Activated naive CD4-positive, alpha-beta T cell treated with anti-CD3 and anti-CD28 coated beads, Interleukin-2, amount 50 U/mL, for 24 hours (primary cell): ENCODE measurements around the gene CALB2.

Experiments used
- H3K27ac Mint-ChIP-seq: one replicate; pipeline ENCODE4 v1.8.0; 2021; ENCODE audit warnings: mild to moderate bottlenecking, mixed read lengths
- H3K27me3 Mint-ChIP-seq: one replicate; pipeline ENCODE4 v1.8.0; 2021; ENCODE audit warnings: mixed read lengths
- H3K36me3 Mint-ChIP-seq: one replicate; pipeline ENCODE4 v1.8.0; 2021; ENCODE audit warnings: mixed read lengths
- H3K4me1 Mint-ChIP-seq: one replicate; pipeline ENCODE4 v1.8.0; 2021; ENCODE audit warnings: mixed read lengths
- H3K4me3 Mint-ChIP-seq: one replicate; pipeline ENCODE4 v1.8.0; 2021; ENCODE audit warnings: mild to moderate bottlenecking, mixed read lengths
- H3K9me3 Mint-ChIP-seq: one replicate; pipeline ENCODE4 v1.8.0; 2021; ENCODE audit warnings: mixed read lengths

The CALB2 gene

GRCh38 chr16:71367241-71367976 lies 8.9 kb downstream of the CALB2 start:
- no peak overlapping the region for H3K4me3 Mint-ChIP-seq
- H3K27ac Mint-ChIP-seq = no peak overlapping the region
- no peaks in the 10 kb centered on the region for H3K9me3 Mint-ChIP-seq
- H3K27me3 Mint-ChIP-seq = peaks cover 6% of the 10 kb centered on the region
- no peaks in the 10 kb centered on the region for H3K4me1 Mint-ChIP-seq
- no peaks in the 10 kb centered on the region for H3K36me3 Mint-ChIP-seq

- no peak overlapping the region for H3K4me3 Mint-ChIP-seq
- no peaks in the 10 kb centered on the region for H3K9me3 Mint-ChIP-seq
- peaks cover 8% of the 10 kb centered on the region for H3K27me3 Mint-ChIP-seq
- H3K4me1 Mint-ChIP-seq = no peaks in the 10 kb centered on the region
- no peaks in the 10 kb centered on the region for H3K36me3 Mint-ChIP-seq
- H3K27ac Mint-ChIP-seq = no peak overlapping the region
Measured at GRCh38 chr16:71368958-71369357, 10.4 kb downstream of the CALB2 start.

- Mint-ChIP-seq H3K9me3 (no peaks in the 10 kb centered on the region), H3K4me1 (no peaks in the 10 kb centered on the region), H3K27ac (no peak overlapping the region), H3K27me3 (peaks cover 7% of the 10 kb centered on the region), H3K4me3 (no peak overlapping the region), H3K36me3 (no peaks in the 10 kb centered on the region)
Measured at GRCh38 chr16:71369494-71369893, 11.0 kb downstream of the CALB2 start.

GRCh38 chr16:71371237-71371636 lies 12.7 kb downstream of the CALB2 start:
- H3K36me3 Mint-ChIP-seq = no peaks in the 10 kb centered on the region
- peaks cover 5% of the 10 kb centered on the region for H3K27me3 Mint-ChIP-seq
- no peak overlapping the region for H3K4me3 Mint-ChIP-seq
- no peaks in the 10 kb centered on the region for H3K4me1 Mint-ChIP-seq
- no peak overlapping the region for H3K27ac Mint-ChIP-seq
- H3K9me3 Mint-ChIP-seq = no peaks in the 10 kb centered on the region

GRCh38 chr16:71373073-71373472 lies 14.6 kb downstream of the CALB2 start:
- Mint-ChIP-seq H3K27ac (no peak overlapping the region), H3K4me1 (no peaks in the 10 kb centered on the region), H3K4me3 (no peak overlapping the region), H3K36me3 (no peaks in the 10 kb centered on the region), H3K9me3 (no peaks in the 10 kb centered on the region), H3K27me3 (peaks cover 5% of the 10 kb centered on the region)

- no peak overlapping the region for H3K4me3 Mint-ChIP-seq
- no peak overlapping the region for H3K27ac Mint-ChIP-seq
Measured at GRCh38 chr16:71376465-71377157, 18.1 kb downstream of the CALB2 start.

GRCh38 chr16:71379711-71380110 lies 21.2 kb downstream of the CALB2 start:
- Mint-ChIP-seq H3K27ac (no peak overlapping the region), H3K4me1 (no peaks in the 10 kb centered on the region), H3K27me3 (peaks cover 5% of the 10 kb centered on the region), H3K4me3 (no peak overlapping the region), H3K36me3 (no peaks in the 10 kb centered on the region), H3K9me3 (no peaks in the 10 kb centered on the region)

More at GRCh38 chr16:71376465-71377157, 18.1 kb downstream of the CALB2 start:
- Mint-ChIP-seq H3K9me3 (no peaks in the 10 kb centered on the region), H3K4me1 (no peaks in the 10 kb centered on the region), H3K27me3 (peaks cover 5% of the 10 kb centered on the region), H3K36me3 (no peaks in the 10 kb centered on the region)

GRCh38 chr16:71380831-71381230 lies 22.3 kb downstream of the CALB2 start:
- H3K9me3 Mint-ChIP-seq = no peaks in the 10 kb centered on the region
- no peak overlapping the region for H3K4me3 Mint-ChIP-seq
- no peak overlapping the region for H3K27ac Mint-ChIP-seq
- H3K27me3 Mint-ChIP-seq = peaks cover 10% of the 10 kb centered on the region
- H3K36me3 Mint-ChIP-seq = no peaks in the 10 kb centered on the region
- H3K4me1 Mint-ChIP-seq = no peaks in the 10 kb centered on the region

- no peak overlapping the region for H3K4me3 Mint-ChIP-seq
- no peaks in the 10 kb centered on the region for H3K9me3 Mint-ChIP-seq
- H3K4me1 Mint-ChIP-seq = peaks cover 5% of the 10 kb centered on the region
- peaks cover 22% of the 10 kb centered on the region for H3K27me3 Mint-ChIP-seq
- H3K36me3 Mint-ChIP-seq = no peaks in the 10 kb centered on the region
- no peak overlapping the region for H3K27ac Mint-ChIP-seq
Measured at GRCh38 chr16:71383054-71383773, 24.7 kb downstream of the CALB2 start.

GRCh38 chr16:71384073-71384724 lies 25.7 kb downstream of the CALB2 start:
- H3K27ac Mint-ChIP-seq = no peak overlapping the region
- H3K36me3 Mint-ChIP-seq = no peaks in the 10 kb centered on the region
- peaks cover 5% of the 10 kb centered on the region for H3K4me1 Mint-ChIP-seq
- no peak overlapping the region for H3K4me3 Mint-ChIP-seq
- H3K9me3 Mint-ChIP-seq = no peaks in the 10 kb centered on the region
- H3K27me3 Mint-ChIP-seq = peaks cover 22% of the 10 kb centered on the region

GRCh38 chr16:71387045-71387871 lies 28.7 kb downstream of the CALB2 start:
- Mint-ChIP-seq H3K4me1 (peaks cover 5% of the 10 kb centered on the region), H3K9me3 (no peaks in the 10 kb centered on the region), H3K27me3 (peaks cover 28% of the 10 kb centered on the region), H3K27ac (no peak overlapping the region), H3K36me3 (no peaks in the 10 kb centered on the region), H3K4me3 (no peak overlapping the region)

GRCh38 chr16:71389330-71389729 lies 30.8 kb downstream of the CALB2 start:
- Mint-ChIP-seq H3K4me3 (no peak overlapping the region), H3K27ac (no peak overlapping the region), H3K4me1 (peaks cover 5% of the 10 kb centered on the region), H3K36me3 (no peaks in the 10 kb centered on the region), H3K27me3 (peaks cover 27% of the 10 kb centered on the region), H3K9me3 (no peaks in the 10 kb centered on the region)

GRCh38 chr16:71396594-71396993 lies 38.1 kb downstream of the CALB2 start:
- H3K27ac Mint-ChIP-seq = no peak overlapping the region
- no peak overlapping the region for H3K4me3 Mint-ChIP-seq
- peaks cover 4% of the 10 kb centered on the region for H3K27me3 Mint-ChIP-seq
- H3K4me1 Mint-ChIP-seq = no peaks in the 10 kb centered on the region
- no peaks in the 10 kb centered on the region for H3K36me3 Mint-ChIP-seq
- no peaks in the 10 kb centered on the region for H3K9me3 Mint-ChIP-seq

- H3K9me3 Mint-ChIP-seq = no peaks in the 10 kb centered on the region
- H3K27me3 Mint-ChIP-seq = peaks cover 4% of the 10 kb centered on the region
- H3K36me3 Mint-ChIP-seq = no peaks in the 10 kb centered on the region
- no peak overlapping the region for H3K4me3 Mint-ChIP-seq
- H3K27ac Mint-ChIP-seq = no peak overlapping the region
- no peaks in the 10 kb centered on the region for H3K4me1 Mint-ChIP-seq
Measured at GRCh38 chr16:71399801-71400563, 41.5 kb downstream of the CALB2 start.
